Posterior cingulate gyrus (tissue), 11 donors: ENCODE measurements around the gene KIF16B.
"Not testable (repeated sequence)": the region's sequence is repeated elsewhere in the genome, so short reads cannot be mapped to it uniquely, and the experiment has no call there.

Experiments
- DNase-seq, 10 donors: peaks; one replicate each; pipeline versions ENCODE4 v3.0.0 to v3.0.0-alpha.2; 2020 to 2021; ENCODE audit warnings: mixed read lengths in 3 of 10
- intact Hi-C: fragments of 100-400 bp; cut with DNase I; formaldehyde crosslinking; loops from one replicate; pipeline ENCODE4 v1.15.1; 2023

KIF16B gene

DNA sequence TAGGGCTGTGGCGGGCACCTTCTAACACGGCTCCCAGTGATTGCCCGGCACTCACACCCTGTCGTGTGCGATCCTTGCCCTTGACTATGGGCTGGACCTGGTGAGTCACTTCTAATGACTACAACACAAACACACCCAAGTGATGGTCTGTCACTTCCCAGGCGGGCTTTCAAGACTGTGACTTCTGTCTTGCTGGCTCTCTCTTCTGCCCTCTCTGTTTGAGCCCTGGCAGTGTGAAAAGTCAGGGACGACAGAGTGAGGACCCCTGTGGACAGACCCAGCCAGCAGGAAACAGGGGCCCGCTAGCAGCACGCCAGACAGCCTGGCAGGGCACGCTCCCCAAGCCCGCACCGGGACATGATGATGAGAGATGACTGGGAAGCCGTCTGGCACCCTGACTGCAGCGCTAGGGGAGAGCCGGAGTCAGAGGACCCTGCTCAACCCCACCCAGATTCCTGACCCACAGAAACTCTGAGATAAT, 43.0 kb downstream of the KIF16B start:
- intact Hi-C loops: no loop called here
- DNase-seq: no peak

DNA sequence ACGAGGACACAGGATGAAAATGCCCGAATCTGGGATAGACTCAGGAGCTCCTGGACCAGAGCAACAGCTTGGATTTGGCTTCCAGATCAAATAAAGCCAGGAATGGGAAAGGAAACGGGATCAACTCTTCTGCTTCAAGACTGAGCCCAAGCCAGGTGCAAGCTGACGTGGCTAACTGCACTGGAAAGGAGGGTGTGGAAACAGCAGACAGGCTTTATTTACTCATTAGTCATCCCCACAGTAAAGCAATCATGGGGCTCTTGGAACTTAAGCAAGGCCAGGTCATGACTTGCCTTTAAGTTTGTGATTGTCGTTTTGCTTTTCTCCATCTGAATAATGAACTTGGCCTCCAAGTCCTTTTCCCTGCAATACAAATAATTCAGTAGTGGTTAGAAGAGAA, 45.2 kb downstream of the KIF16B start:
- intact Hi-C loops: no loop called here
- no peak for DNase-seq

DNA sequence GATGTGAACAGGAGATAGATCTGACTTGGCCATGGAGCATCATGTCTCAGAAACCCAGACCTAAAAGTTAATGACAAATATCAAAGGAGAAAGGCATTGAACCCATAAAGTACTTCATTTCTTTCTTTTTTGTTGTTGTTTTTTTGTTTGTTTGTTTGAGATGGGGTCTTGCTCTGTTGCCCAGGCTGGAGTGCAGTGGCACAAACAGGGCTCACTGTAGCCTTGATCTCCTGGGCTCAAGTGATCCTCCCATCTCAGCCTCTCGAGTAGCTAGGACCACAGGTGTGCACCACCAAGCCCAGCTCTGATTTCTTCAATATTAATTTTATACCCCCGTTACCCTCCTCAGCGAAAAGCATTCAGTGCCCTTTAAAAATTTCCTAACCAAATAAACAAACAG, 45.8 kb downstream of the KIF16B start:
- no peak for DNase-seq
- intact Hi-C loops: no loop called here

DNA sequence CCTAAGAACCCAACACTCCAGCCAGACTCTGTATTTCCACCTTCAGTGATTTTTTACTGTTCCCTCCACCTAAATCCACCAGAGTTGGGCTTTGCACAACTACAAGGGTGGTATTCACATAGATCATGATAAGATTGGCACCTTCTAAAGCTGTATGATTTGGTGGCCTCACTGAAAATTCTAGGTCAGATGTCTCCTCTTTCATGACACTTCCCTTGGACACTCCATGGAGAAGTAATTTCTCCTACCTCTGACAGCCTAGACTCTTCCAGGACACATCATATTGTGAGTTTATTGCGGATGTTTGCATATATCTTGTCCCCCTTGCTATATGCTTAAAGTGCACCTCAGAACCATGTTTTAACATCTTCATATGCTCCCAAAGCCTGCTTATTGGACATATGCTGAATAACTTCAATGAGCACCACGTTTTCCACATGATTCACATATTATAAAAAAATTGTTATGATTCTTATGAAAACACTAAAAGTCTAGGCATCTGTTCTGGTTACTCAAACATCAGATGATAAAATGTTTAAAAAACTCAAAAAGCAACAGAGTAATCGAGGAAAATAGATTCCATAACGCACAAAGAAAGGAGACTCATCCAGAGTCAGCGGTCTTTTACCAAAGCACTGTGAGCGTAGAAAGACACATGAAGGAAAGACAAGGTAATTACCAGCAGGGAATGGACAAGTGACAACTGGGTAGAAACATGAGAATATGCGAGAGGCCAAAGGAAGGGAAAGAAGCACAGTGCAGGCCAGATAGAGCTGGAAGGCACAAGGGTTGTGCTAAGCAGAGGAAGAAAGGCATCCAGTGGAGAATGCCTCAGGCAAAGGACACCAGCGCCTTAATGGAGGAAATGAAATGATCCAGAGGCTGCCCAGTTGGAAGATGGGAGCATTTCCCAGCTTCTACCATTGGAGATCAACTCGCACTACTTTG, 46.5 kb downstream of the KIF16B start:
- intact Hi-C loops: no loop called here
- no peak for DNase-seq

DNA sequence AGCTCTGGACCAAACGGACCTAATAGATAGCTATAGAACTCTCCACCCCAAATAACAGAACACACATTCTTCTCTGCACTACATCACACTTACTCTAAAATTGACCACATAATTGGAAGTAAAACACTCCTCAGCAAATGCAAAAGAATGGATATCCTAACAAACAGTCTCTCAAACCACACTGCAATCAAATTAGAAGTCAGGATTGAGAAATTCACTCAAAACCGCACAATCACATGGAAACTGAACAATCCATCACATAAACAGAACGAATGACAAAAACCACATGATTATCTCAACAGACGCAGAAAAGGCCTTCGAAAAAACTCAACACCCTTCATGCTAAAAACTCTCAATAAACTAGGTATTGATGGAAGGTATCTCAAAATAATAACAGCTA, 50.6 kb downstream of the KIF16B start:
- intact Hi-C loops, DNase-seq: not testable (repeated sequence)

DNA sequence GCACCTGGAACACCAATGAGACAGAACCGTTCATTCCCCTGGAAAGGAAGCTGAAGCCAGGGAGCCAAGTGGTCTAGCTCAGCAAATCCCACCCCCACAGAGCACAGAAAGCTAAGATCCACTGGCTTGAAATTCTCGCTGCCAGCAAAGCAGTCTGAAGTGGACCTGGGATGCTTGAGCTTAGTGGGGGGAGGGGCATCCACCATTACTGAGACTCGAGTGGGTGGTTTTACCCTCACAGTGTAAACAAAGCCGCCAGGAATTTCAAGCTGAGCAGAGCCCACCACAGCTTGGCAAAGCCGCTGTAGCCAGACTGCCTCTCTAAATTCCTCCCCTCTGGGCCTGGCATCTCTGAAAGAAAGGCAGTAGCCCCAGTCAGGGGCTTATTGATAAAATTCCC, 53.1 kb downstream of the KIF16B start:
- no peak for DNase-seq
- intact Hi-C loops: no loop called here

DNA sequence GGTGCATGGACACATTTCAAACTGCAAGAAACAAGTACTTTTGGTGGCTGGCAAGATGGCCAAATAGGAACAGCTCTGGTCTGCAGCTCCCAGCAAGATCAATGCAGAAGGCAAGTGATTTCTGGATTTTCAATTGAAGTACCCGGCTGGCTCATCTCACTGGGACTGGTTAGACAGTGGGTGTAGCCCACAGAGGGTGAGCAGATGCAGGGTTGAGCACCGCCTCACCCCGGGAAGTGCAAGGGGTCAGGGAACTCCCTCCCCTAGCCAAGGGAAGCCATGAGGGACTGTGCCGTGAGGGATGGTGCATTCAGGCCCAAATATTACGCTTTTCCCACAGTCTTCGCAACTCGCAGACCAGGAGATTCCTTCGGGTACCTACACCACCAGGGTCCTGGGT, 53.6 kb downstream of the KIF16B start:
- intact Hi-C loops: loop anchor here (5.0 kb wide), 1 partner anchor 243 kb away; no protein-coding TSS in a partner anchor
- DNase-seq: not testable (repeated sequence)

DNA sequence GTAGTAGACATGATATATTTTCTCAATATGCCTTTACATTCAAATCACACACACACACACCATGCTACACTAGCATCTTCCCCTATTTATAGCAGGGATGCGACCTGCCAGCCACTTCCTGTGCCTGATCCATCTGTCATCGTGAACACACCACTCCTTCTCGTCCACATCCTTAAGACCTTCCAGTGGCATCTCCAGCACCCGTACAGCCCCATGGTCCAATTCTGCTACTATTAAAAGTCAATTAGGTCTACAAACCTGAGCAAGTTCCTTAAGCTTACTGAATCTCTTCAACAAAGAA, 54.5 kb downstream of the KIF16B start:
- intact Hi-C loops: loop anchor here (5.0 kb wide), 1 partner anchor 244 kb away; no protein-coding TSS in a partner anchor
- DNase-seq: no peak

DNA sequence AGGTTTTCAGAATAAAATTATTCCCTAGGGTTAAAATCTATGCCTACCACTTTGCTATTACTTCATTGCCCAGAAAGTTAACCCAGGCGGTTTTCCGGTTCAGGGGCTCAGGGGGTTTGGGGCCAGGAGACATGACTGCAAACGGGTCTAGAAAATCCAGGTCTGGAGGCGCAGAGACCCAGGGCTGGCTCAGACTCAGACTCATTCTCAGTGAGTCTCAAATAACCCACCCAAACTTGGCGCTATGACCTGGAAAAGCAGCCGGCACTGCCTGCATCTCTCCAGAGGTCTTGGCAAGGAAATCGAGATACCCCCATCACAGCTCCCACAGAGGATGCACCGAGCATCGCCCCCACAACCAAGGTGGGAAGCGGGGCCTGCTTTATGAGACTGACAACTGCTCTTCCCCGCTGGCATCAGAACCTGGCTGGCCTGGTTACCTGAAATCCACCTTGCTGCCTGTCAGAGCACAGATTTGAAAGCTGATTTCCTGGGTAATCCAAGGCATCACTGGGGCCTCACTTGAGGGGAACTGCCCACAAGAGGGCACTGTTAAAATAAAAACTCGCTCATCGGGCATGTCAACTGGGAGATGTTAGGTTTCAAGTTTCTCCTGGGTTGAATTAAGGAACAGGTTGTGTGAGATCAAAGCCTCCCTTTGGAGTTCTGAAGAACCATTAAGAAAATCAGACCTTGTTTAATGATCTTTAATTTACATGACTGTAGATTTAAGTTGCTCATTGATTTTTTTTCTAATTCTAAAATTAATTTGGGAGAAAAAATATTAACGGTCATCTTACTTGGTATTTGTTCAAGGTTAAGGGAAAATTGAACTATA, 55.1 kb downstream of the KIF16B start:
- DNase-seq: peak in 4 of 10 donors; percentile 24 to 88 (median 36)
- intact Hi-C loops: loop anchor here (5.0 kb wide), 1 partner anchor 244 kb away; no protein-coding TSS in a partner anchor

DNA sequence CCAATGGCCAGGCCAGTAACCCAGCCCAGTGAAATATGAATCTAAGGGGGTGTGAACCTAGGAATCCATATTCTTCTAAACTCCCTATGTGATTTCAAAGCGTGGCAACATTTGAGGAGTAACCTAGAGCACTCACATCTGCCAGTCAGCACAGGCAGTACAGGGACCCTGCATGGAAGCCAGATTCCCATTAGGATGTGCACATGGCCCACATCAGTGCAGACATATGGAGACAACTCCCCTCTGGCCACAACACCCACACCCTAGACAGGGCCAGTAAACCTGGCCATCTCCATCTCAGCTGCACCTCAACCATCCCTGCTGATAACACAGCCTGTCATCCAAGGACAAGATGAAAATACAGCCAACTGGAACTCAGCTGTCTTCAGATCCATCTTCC, 56.5 kb downstream of the KIF16B start:
- intact Hi-C loops: loop anchor here (5.0 kb wide), 1 partner anchor 246 kb away; no protein-coding TSS in a partner anchor
- DNase-seq: no peak

DNA sequence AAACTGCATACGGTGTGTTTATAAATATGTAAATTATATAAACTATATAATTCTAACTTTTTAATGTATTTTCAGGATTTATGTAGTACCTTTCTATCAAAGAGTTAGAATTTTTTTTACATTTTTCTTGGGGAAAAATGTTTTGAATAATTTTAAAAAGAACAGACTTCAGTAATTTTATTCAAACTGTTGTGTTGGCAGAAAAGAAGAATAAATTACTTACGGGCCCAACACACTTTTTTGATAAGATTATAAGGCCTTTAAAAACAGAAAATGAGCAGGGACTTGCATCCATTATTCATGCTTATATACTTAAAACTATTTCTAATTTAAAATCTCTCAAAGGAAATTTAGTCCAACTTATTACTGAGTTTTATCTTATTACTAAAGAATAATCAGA, 58.2 kb downstream of the KIF16B start:
- intact Hi-C loops: loop anchor here (5.0 kb wide), 1 partner anchor 247 kb away; no protein-coding TSS in a partner anchor

DNA sequence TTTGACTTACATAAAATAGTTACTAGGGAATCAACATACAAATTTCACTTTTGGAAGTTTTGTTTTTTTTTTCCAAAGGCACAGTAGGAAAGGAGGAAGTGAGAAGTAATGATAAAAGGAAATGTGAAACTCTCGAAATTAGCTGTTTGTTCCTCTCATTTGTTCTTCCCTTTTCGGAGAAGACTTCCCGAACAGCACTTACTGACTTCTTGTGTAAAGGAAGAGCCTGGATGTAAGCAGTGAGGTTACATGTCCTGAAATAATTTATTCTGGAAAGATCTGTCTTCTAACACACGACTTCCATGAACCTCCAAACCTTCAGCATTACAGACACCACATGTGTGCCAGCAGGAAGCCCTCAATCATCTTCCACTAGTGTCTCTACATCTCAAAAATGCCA, 59.1 kb downstream of the KIF16B start:
- DNase-seq: no peak
- intact Hi-C loops: no loop called here

More for the DNA sequence above, 58.2 kb downstream of the KIF16B start:
- DNase-seq: no peak

DNA sequence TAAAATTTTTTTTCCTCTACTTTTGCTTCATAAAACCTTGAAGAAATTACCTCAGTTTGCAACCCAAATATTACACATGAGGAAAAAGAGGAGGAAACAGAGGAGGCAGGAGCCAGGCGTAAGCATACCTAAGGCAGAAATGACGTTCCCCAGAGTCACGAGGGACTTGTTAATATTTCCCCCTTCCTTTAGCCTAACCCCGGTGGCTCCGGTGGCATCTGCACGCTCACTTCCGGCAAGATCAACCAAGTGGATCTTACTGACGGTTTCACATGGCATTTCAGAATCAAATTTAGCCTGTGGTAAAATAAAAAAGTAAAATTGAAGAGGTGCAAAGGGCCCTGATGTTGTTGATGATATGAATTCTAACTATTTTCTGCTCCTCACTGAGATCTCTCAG, 67.4 kb downstream of the KIF16B start:
- DNase-seq: no peak
- intact Hi-C loops: no loop called here

DNA sequence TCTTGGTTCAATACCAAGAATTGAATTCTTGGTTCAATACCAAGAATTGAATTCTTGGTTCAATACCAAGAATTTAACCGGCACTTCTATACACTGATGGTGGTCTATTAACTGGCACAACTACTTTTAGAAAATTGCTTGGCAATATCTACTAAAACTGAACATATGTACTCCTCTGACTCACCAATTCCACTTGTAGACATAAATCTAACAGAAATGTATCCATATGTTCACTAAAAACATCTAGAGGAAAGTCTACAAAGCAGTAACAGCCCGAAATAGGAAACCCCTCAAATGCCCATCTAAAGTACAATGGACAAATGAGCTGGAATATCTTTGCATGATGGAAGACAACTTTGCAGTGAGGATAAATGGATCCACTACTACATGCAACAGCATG, 71.9 kb downstream of the KIF16B start:
- intact Hi-C loops: no loop called here
- no peak for DNase-seq

DNA sequence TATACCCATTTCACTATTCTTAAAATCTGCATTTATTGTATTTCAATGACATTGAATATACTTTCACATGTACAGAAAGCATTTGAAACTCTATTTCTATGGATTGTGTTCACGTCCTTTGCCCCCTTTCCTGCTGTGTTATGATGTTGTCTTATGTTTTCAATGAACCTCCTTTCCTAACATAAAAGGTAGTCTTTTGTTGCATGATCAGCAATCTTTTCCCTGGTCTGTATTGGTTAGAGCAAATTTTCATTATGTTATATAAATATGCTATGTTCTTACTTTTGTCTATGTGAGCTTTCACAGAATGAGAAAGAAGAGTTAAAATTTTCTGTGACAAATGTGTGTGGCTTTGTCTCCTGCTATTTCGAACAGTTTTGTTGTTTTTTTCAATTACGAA, 73.1 kb downstream of the KIF16B start:
- intact Hi-C loops: no loop called here
- DNase-seq: no peak

DNA sequence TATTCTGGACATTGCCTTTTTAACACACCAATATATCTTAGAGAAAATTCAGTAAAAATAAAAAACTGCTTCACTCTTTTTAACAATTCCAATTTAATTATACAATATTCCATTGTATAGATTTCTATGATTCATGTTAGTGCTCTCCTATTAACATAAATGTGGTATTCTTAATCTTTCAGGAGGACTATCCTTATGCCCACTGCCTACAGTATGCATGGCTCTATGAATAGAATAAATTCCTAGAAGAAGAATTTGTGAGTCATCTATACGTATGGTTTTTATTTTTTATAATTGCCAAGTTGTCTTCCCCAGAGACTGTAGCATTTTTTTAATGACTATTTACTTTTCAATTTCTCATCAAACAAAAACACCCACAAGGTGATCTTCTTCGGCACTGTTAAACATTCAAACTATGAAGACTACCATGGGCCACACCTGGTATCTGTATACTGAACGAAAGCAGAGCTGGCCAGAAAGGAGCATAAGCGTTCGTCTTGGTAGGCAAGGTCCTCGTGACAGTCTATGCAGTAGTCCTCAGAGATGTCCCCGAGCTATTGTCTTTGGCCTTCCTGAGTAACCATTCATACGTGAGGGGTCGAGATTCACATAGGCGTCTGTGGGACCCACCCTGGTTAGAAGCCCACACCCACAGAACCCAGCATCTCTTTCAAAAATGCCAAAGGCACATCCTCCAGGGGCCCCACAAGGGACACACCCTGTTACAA, 74.6 kb downstream of the KIF16B start:
- intact Hi-C loops: no loop called here
- no peak for DNase-seq

DNA sequence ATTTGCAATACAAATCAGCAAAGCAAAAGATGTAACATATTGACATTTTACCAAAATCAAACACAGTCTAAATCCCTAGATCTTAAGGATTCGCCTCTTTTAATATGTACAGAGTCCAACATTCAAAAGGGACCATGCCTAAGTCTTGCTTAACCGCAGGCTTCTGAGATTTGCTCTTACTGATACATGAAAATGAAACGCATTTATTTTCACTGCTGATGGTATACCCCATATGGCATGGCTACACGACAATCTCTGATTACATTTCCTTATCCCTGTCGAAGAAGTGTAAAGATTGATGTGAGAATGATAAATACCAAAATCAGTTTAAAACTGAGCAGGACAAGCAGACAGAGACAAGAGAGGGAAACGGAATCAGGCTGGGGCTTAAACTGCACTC, 75.4 kb downstream of the KIF16B start:
- intact Hi-C loops: no loop called here
- no peak for DNase-seq

DNA sequence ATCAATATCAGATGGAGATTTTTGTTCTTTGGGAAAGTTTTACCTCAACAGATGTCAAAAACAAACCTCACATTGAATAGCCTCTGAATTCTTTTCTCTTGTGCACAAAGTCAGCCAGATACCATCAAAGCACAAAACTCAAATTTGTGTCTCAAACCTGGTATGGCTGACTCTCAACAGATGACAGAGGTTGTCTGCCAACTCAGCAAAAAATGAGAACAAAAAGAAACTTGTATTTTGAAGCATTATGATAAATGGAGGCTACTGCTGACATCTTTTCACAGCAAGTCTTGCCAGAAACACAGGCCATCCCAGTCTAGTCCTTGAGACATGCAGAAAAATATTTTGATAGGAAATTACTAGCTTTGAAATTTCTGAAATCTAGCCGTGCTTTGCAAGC, 79.8 kb downstream of the KIF16B start:
- DNase-seq: no peak
- intact Hi-C loops: no loop called here

DNA sequence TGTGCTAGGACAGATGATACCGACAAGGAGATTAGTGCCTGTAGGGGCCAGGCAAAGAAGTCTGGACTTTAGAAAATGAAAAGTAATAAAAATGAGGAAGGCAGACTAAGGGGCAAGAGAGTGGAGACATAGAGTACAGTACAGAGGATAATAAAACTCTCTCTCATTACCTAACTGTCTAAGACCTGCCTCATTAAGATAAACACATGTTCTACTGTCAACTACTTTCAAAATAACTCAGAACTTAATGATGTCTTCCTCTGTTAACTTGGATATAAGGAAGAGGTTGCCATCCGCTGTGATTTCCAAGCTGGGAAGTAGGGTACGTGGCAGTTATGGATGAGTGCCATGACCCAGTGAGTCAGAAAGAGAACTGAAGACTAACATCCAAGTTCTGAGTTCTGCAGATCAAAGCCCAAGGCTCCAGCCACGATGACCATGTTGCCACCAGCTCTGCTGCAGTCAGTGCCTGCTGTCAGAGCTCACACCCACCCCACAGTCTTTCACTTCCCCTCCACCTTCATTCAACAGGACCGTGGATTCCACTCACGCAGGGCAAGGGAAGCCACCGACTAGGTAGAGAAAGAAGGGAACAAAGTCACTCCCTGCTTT, 81.8 kb downstream of the KIF16B start:
- peak in 1 of 10 donors; percentile 85 for DNase-seq

DNA sequence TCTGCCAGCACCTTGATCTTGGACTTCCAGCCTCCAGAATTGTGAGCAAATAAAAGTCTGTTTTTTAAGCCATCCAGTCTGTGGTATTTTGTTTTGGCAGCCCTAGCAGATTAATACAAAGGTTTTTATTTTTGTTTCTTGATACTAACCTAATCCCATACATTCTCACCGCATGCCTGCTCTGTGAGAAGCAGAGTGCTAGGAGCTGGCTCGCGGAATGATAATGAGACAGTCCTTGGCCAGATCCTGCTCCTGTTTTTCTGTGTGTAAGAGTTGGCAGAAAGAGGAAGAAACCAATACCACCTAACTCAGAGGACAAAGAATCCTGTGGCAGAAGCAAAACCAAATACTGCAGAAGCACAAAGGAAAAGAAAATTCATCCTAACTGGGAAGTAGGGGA, 82.6 kb downstream of the KIF16B start:
- no peak for DNase-seq
- intact Hi-C loops: no loop called here

More for the DNA sequence above, 81.8 kb downstream of the KIF16B start:
- intact Hi-C loops: no loop called here
